ENCODE data around the gene EHMT1.

EHMT1 gene

GRCh38 chr9:137797206-137798120 is 178.7 kb downstream of the EHMT1 start:
- Histone ChIP-seq H3K9ac (ENCODE audit: low read depth, low read length) (no peak overlapping the region), H3K4me1 (ENCODE audit: control insufficient read depth, insufficient read depth, low read length) (no peaks in the 10 kb centered on the region), H3K27me3 (ENCODE audit: control insufficient read depth, insufficient read depth, low read length) (no peaks in the 10 kb centered on the region), H3K4me3 (ENCODE audit: low read depth, low read length) (no peak overlapping the region), H3K9me3 (ENCODE audit: control insufficient read depth, insufficient read depth, low read length) (no peaks in the 10 kb centered on the region), H3K36me3 (ENCODE audit: control insufficient read depth, insufficient read depth, low read length) (peaks cover 57% of the 10 kb centered on the region)

- Histone ChIP-seq H3K9me3 (ENCODE audit: control insufficient read depth, insufficient read depth, low read length) (no peaks in the 10 kb centered on the region), H3K4me3 (ENCODE audit: low read depth, low read length) (no peak overlapping the region), H3K9ac (ENCODE audit: low read depth, low read length) (no peak overlapping the region), H3K27me3 (ENCODE audit: control insufficient read depth, insufficient read depth, low read length) (no peaks in the 10 kb centered on the region), H3K36me3 (ENCODE audit: control insufficient read depth, insufficient read depth, low read length) (peaks cover 63% of the 10 kb centered on the region), H3K4me1 (ENCODE audit: control insufficient read depth, insufficient read depth, low read length) (no peaks in the 10 kb centered on the region)
These were observed 179.3 kb downstream of the EHMT1 start for GRCh38 chr9:137798142-137798541.

- Histone ChIP-seq H3K9ac (ENCODE audit: low read depth, low read length) (no peak overlapping the region), H3K4me1 (ENCODE audit: control insufficient read depth, insufficient read depth, low read length) (no peaks in the 10 kb centered on the region), H3K27me3 (ENCODE audit: control insufficient read depth, insufficient read depth, low read length) (no peaks in the 10 kb centered on the region), H3K9me3 (ENCODE audit: control insufficient read depth, insufficient read depth, low read length) (no peaks in the 10 kb centered on the region), H3K4me3 (ENCODE audit: low read depth, low read length) (no peak overlapping the region), H3K36me3 (ENCODE audit: control insufficient read depth, insufficient read depth, low read length) (peaks cover 61% of the 10 kb centered on the region)
These were observed 180.3 kb downstream of the EHMT1 start for GRCh38 chr9:137798901-137799629.

- Histone ChIP-seq H3K9me3 (ENCODE audit: control insufficient read depth, insufficient read depth, low read length) (no peaks in the 10 kb centered on the region), H3K36me3 (ENCODE audit: control insufficient read depth, insufficient read depth, low read length) (peaks cover 57% of the 10 kb centered on the region), H3K4me3 (ENCODE audit: low read depth, low read length) (no peak overlapping the region), H3K27me3 (ENCODE audit: control insufficient read depth, insufficient read depth, low read length) (no peaks in the 10 kb centered on the region), H3K9ac (ENCODE audit: low read depth, low read length) (no peak overlapping the region), H3K4me1 (ENCODE audit: control insufficient read depth, insufficient read depth, low read length) (no peaks in the 10 kb centered on the region)
These were observed 180.8 kb downstream of the EHMT1 start for GRCh38 chr9:137799630-137799983.

- peaks cover 52% of the 10 kb centered on the region for H3K36me3 ChIP-seq (ENCODE audit: control insufficient read depth, insufficient read depth, low read length)
These were observed 181.6 kb downstream of the EHMT1 start for GRCh38 chr9:137800196-137801022.

GRCh38 chr9:137801023-137801319 is 182.2 kb downstream of the EHMT1 start:
- Histone ChIP-seq H3K9ac (ENCODE audit: low read depth, low read length) (no peak overlapping the region), H3K36me3 (ENCODE audit: control insufficient read depth, insufficient read depth, low read length) (peaks cover 47% of the 10 kb centered on the region), H3K4me1 (ENCODE audit: control insufficient read depth, insufficient read depth, low read length) (no peaks in the 10 kb centered on the region)

More at GRCh38 chr9:137800196-137801022, 181.6 kb downstream of the EHMT1 start:
- Histone ChIP-seq H3K9me3 (ENCODE audit: control insufficient read depth, insufficient read depth, low read length) (no peaks in the 10 kb centered on the region), H3K9ac (ENCODE audit: low read depth, low read length) (no peak overlapping the region), H3K4me3 (ENCODE audit: low read depth, low read length) (no peak overlapping the region), H3K4me1 (ENCODE audit: control insufficient read depth, insufficient read depth, low read length) (no peaks in the 10 kb centered on the region), H3K27me3 (ENCODE audit: control insufficient read depth, insufficient read depth, low read length) (no peaks in the 10 kb centered on the region)

GRCh38 chr9:137802021-137802420 is 183.2 kb downstream of the EHMT1 start:
- Histone ChIP-seq H3K36me3 (ENCODE audit: control insufficient read depth, insufficient read depth, low read length) (peaks cover 46% of the 10 kb centered on the region), H3K4me1 (ENCODE audit: control insufficient read depth, insufficient read depth, low read length) (no peaks in the 10 kb centered on the region), H3K9ac (ENCODE audit: low read depth, low read length) (no peak overlapping the region), H3K27me3 (ENCODE audit: control insufficient read depth, insufficient read depth, low read length) (no peaks in the 10 kb centered on the region), H3K9me3 (ENCODE audit: control insufficient read depth, insufficient read depth, low read length) (no peaks in the 10 kb centered on the region), H3K4me3 (ENCODE audit: low read depth, low read length) (no peak overlapping the region)

More at GRCh38 chr9:137801023-137801319, 182.2 kb downstream of the EHMT1 start:
- no peak overlapping the region for H3K4me3 ChIP-seq (ENCODE audit: low read depth, low read length)
- H3K27me3 ChIP-seq (ENCODE audit: control insufficient read depth, insufficient read depth, low read length): no peaks in the 10 kb centered on the region
- H3K9me3 ChIP-seq (ENCODE audit: control insufficient read depth, insufficient read depth, low read length): no peaks in the 10 kb centered on the region

GRCh38 chr9:137802521-137803243 is 183.9 kb downstream of the EHMT1 start:
- H3K27me3 ChIP-seq (ENCODE audit: control insufficient read depth, insufficient read depth, low read length): no peaks in the 10 kb centered on the region
- no peaks in the 10 kb centered on the region for H3K4me1 ChIP-seq (ENCODE audit: control insufficient read depth, insufficient read depth, low read length)
- H3K36me3 ChIP-seq (ENCODE audit: control insufficient read depth, insufficient read depth, low read length): peaks cover 39% of the 10 kb centered on the region
- no peak overlapping the region for H3K4me3 ChIP-seq (ENCODE audit: low read depth, low read length)
- H3K9me3 ChIP-seq (ENCODE audit: control insufficient read depth, insufficient read depth, low read length): no peaks in the 10 kb centered on the region
- H3K9ac ChIP-seq (ENCODE audit: low read depth, low read length): no peak overlapping the region

GRCh38 chr9:137804908-137805630 is 186.3 kb downstream of the EHMT1 start:
- Histone ChIP-seq H3K27me3 (ENCODE audit: control insufficient read depth, insufficient read depth, low read length) (no peaks in the 10 kb centered on the region), H3K36me3 (ENCODE audit: control insufficient read depth, insufficient read depth, low read length) (peaks cover 26% of the 10 kb centered on the region), H3K9me3 (ENCODE audit: control insufficient read depth, insufficient read depth, low read length) (no peaks in the 10 kb centered on the region), H3K9ac (ENCODE audit: low read depth, low read length) (no peak overlapping the region), H3K4me1 (ENCODE audit: control insufficient read depth, insufficient read depth, low read length) (no peaks in the 10 kb centered on the region), H3K4me3 (ENCODE audit: low read depth, low read length) (no peak overlapping the region)

- no peak overlapping the region for H3K9ac ChIP-seq (ENCODE audit: low read depth, low read length)
- no peaks in the 10 kb centered on the region for H3K4me1 ChIP-seq (ENCODE audit: control insufficient read depth, insufficient read depth, low read length)
- H3K36me3 ChIP-seq (ENCODE audit: control insufficient read depth, insufficient read depth, low read length): peaks cover 19% of the 10 kb centered on the region
- H3K27me3 ChIP-seq (ENCODE audit: control insufficient read depth, insufficient read depth, low read length): no peaks in the 10 kb centered on the region
- no peak overlapping the region for H3K4me3 ChIP-seq (ENCODE audit: low read depth, low read length)
- H3K9me3 ChIP-seq (ENCODE audit: control insufficient read depth, insufficient read depth, low read length): no peaks in the 10 kb centered on the region
These were observed 189.2 kb downstream of the EHMT1 start for GRCh38 chr9:137807721-137808703.

Measured in iPS-15b (cell line).